IPS DF 6.9 (cell line): ENCODE measurements around the gene GRK2.

Experiments used
- DNase-seq: peaks from one replicate; pipeline ENCODE4 v3.0.0-alpha.2; 2013; ENCODE audit warnings: low read depth, low spot score
- H3K27ac ChIP-seq: one replicate; pipeline ENCODE4 v1.5.1; 2013; ENCODE audit warnings: low read length, control low read depth
- H3K27me3 ChIP-seq: 2 replicates; pipeline ENCODE4 v1.6.1; 2013; ENCODE audit warnings: mild to moderate bottlenecking, low read length; ENCODE audit not compliant: control insufficient read depth, insufficient read depth
- H3K36me3 ChIP-seq: 2 replicates; pipeline ENCODE4 v1.6.1; 2013; ENCODE audit warnings: low read length; ENCODE audit not compliant: control insufficient read depth, insufficient read depth
- H3K4me1 ChIP-seq: 2 replicates; pipeline ENCODE4 v1.6.1; 2013; ENCODE audit warnings: low read length; ENCODE audit not compliant: control insufficient read depth, insufficient read depth
- H3K4me3 ChIP-seq: 2 replicates; pipeline ENCODE4 v1.5.1; 2013; ENCODE audit warnings: mild to moderate bottlenecking, low read length
- H3K9me3 ChIP-seq: 2 replicates; pipeline ENCODE4 v1.6.1; 2013; ENCODE audit warnings: low read length, inconsistent platforms; ENCODE audit not compliant: control insufficient read depth, insufficient read depth
- WGBS: extraction: QIAGEN DNeasy Blood & Tissue Kit; methylation state at CpG from one replicate; pipeline ENCODE4 v1.1.7; 2013; ENCODE audit warnings: mixed read lengths, missing lambda C conversion rate; ENCODE audit not compliant: insufficient read length, insufficient coverage; 5-methylcytosine and 5-hydroxymethylcytosine counted together

The GRK2 gene

DNA sequence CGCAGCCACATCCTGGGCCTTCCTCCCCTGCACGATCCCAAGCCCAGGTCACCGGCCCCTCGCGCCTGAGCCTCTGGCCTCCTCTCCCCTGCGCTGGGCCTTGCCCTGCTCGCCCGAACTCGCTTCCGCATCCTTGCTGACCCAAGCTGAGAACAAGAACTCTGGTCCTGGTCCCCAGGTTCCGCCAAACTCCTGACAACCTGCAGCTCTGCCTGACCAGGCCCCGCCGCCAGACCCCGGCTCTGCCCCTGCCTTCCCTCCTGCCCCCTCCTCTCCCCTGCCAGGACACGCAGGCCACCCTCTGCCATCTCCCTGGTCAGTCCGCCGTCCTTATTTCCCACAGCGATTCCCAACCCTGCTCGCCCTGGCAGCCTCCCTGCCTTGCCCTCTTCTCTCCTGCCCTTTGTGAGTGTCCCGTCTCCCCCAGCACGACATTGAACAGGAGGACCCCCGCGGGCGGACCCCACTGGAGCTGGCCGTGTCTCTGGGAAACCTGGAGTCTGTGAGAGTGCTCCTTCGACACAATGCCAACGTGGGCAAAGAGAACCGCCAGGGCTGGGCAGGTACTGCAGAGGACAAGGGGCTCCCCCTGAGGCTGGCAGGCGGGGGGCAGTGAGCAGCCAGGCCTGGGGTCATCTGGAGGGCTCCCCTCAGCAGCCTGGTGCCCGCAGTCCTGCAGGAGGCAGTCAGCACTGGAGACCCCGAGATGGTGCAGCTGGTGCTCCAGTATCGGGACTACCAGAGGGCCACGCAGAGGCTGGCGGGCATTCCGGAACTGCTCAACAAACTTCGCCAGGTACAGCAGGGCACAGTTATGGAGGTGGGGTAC lies 23.6 kb downstream of the GRK2 start:
- Histone ChIP-seq H3K27ac (no peak overlapping the region), H3K36me3 (peaks cover 18% of the 10 kb centered on the region), H3K4me3 (peak overlapping the region; percentile 66; the same call in 1 of the 2 replicates), H3K4me1 (peaks cover 5% of the 10 kb centered on the region; the same call in 1 of the 2 replicates), H3K9me3 (no peaks in the 10 kb centered on the region), H3K27me3 (no peaks in the 10 kb centered on the region)
- DNase-seq: no peak
- WGBS: no CpG with 5 or more reads among the region's 36 CpGs

DNA sequence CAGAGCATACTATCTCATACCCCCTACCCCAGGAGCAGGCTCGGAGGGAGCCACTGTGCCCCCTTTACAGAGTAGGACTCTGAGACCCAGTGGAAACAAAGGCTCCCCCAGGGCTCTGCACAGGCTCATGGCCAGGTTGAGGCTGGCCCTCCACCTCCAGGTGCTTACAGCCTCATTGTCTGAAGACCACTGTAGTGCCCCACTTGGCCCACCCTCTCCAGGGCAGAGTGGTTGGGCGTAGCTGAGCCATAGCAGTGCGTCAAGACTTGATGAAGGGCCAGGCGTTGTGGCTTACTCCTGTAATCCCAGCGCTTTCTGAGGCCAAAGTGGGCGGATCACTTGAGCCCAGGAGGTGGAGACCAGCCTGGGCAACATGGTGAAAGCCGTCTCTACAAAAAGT lies 24.5 kb downstream of the GRK2 start:
- Histone ChIP-seq H3K27me3 (no peaks in the 10 kb centered on the region), H3K4me1 (peaks cover 5% of the 10 kb centered on the region; the same call in 1 of the 2 replicates), H3K9me3 (no peaks in the 10 kb centered on the region), H3K4me3 (no peak overlapping the region), H3K36me3 (peaks cover 10% of the 10 kb centered on the region), H3K27ac (no peak overlapping the region)
- no CpG with 5 or more reads among the region's 7 CpGs for WGBS
- DNase-seq: no peak

DNA sequence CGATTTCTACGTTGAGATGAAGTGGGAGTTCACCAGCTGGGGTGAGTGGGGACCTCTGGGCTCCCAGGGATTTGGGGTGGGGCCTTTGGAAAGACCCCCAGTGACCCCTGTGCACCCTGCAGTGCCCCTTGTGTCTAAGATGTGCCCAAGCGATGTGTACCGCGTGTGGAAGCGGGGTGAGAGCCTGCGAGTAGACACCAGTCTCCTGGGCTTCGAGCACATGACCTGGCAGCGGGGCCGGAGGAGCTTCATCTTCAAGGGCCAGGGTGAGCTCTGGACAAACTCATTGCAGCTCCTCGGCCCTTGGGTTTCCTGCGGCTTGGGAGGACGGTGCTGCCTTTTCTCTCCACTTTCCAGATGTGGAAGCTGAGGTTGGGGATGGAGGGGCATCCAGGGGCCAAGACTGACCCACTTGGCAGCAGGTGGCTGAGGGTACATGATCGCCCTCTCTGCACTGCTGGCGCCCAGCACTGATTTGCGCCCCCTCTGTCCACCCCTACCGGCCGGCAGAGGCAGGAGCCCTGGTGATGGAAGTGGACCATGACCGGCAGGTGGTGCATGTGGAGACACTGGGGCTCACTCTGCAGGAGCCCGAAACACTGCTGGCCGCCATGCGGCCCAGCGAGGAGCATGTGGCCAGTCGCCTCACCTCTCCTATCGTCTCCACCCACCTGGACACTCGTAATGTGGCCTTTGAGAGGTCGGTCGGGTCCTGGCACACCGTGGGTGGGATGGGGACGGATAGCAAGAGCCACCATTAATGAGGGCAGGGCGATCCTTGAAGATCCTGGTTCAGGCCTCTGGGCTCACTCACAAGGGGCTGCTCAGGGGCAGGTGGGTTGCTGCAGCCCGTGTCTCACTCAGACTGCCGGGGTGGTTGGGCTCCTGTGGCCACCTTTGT lies 25.5 kb downstream of the GRK2 start:
- no peak overlapping the region for H3K27ac ChIP-seq
- H3K36me3 ChIP-seq: peaks cover 8% of the 10 kb centered on the region; the same call in 1 of the 2 replicates
- no peaks in the 10 kb centered on the region for H3K9me3 ChIP-seq
- WGBS: no CpG with 5 or more reads among the region's 33 CpGs
- DNase-seq: no peak
- peaks cover 5% of the 10 kb centered on the region; the same call in 1 of the 2 replicates for H3K4me1 ChIP-seq
- H3K27me3 ChIP-seq: no peaks in the 10 kb centered on the region
- H3K4me3 ChIP-seq: no peak overlapping the region

DNA sequence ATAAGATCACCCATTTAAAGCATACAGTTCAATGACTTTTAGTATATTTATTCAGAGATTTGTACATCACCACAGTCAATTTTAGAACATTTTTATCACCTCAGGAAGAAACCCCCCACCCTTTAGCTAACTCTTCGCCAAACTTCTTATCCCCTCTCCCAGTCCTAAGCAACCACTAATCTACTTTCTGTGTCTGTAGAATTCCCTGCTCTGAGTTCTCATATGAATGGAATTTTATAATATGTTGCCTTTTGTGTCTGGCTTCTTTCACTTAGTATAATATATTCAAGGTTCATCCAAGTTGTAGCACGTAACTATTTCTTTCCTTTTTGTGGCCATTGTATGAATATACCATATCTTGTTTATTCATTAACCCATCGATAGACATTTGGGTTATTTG lies 26.4 kb downstream of the GRK2 start:
- H3K36me3 ChIP-seq: peaks cover 8% of the 10 kb centered on the region; the same call in 1 of the 2 replicates
- no peaks in the 10 kb centered on the region for H3K27me3 ChIP-seq
- no peak for DNase-seq
- peaks cover 5% of the 10 kb centered on the region; the same call in 1 of the 2 replicates for H3K4me1 ChIP-seq
- no CpG with 5 or more reads among the region's 3 CpGs for WGBS
- no peak overlapping the region for H3K27ac ChIP-seq
- no peaks in the 10 kb centered on the region for H3K9me3 ChIP-seq
- no peak overlapping the region for H3K4me3 ChIP-seq

DNA sequence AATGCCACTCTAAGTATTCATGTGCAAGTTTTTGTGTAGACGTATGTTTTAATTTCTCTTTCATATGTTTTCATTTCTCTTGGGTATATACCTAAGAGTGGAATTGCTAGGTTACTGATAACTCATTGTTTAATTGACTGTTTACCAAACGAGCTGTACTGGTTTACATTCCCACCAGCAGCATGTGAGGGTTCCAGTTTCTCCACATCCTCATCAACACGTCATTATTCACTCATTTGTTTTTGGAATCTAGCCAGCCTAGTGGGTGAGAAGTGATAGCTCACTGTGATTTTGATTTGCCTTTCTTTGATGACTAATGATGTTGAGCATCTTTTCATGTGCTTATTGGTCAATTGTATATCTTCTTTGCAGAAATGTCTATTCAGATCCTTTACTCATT lies 26.8 kb downstream of the GRK2 start:
- DNase-seq: no peak
- Histone ChIP-seq H3K9me3 (no peaks in the 10 kb centered on the region), H3K4me1 (peaks cover under 1% of the 10 kb centered on the region; the same call in 1 of the 2 replicates), H3K36me3 (peaks cover 8% of the 10 kb centered on the region; the same call in 1 of the 2 replicates), H3K4me3 (no peak overlapping the region), H3K27ac (no peak overlapping the region), H3K27me3 (no peaks in the 10 kb centered on the region)
- WGBS: no CpG with 5 or more reads among the region's 3 CpGs

DNA sequence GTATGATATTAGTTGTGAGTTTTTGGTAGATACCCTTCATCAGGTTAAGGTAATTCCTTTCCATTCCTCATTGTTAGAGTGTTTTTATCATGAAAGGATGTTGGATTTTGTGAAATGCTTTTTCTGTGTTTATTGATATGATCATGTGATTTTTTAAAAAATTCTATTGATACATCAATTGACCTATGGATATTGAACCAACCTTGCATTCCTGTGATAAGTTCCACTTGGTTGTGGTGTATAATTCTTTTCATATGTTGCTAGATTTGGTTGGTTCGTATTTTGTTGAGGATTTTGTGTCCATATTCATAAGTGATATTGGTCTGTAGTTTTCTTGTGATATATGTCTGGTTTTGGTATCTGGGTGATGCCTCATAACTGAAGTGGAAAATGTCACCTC lies 29.6 kb downstream of the GRK2 start:
- no peak overlapping the region for H3K27ac ChIP-seq
- peaks cover 8% of the 10 kb centered on the region for H3K36me3 ChIP-seq
- no peak overlapping the region for H3K4me3 ChIP-seq
- no peaks in the 10 kb centered on the region for H3K4me1 ChIP-seq
- WGBS: 100% methylated on average over 1 of the region's 1 CpG
- no peaks in the 10 kb centered on the region for H3K9me3 ChIP-seq
- no peak for DNase-seq
- no peaks in the 10 kb centered on the region for H3K27me3 ChIP-seq

DNA sequence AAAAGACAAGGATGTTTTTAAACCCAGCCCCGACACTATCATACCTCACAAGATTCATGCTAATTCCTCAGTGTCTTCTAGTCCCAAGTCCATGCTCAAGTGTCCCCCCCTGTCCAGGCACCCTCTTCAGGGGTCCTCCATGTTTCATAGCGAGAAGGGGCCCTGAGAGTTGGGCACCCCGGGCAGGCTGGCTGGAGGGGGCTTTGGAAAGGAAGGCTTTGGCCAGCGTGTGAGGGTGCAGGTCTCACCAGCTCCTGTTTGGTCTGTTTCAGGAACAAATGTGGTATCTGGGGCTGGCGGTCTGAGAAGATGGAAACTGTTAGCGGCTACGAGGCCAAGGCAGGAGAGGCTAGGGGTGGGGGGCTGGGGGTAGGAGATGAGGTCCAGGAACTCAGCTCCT lies 32.5 kb downstream of the GRK2 start:
- Histone ChIP-seq H3K27ac (no peak overlapping the region), H3K9me3 (no peaks in the 10 kb centered on the region), H3K27me3 (no peaks in the 10 kb centered on the region), H3K4me3 (no peak overlapping the region), H3K36me3 (peaks cover 5% of the 10 kb centered on the region), H3K4me1 (peaks cover 3% of the 10 kb centered on the region; the same call in 1 of the 2 replicates)
- whole genome bisulfite sequencing: no CpG with 5 or more reads among the region's 7 CpGs
- DNase-seq: no peak

DNA sequence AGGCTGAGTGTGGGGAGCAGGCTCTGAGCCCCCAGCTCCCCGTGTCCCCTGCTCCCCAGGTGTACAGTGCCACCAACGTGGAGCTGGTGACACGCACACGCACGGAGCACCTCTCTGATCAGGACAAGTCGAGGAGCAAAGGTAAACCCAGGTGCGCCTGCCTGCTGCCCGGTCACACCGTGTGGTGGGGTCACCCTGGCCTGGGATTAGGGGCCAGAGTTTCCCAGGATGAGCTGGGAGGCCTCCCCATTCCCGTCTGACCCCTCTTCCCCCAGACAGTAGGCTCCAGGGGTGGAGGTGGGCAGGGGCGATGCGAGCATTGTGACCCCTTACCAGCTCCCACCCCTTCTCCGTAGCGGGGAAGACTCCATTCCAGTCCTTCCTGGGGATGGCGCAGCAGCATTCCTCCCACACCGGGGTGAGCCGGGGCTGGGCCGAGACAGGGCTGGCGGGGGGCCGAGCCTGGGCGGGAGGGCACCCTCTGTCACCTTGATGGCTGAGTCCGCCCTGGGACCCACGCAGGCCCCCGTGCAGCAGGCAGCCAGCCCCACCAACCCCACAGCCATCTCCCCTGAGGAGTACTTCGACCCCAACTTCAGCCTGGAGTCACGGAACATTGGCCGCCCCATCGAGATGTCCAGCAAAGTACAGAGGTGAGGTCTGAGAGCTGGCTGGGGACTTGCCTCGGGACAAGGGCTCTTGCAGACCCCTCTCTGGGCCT lies 33.4 kb downstream of the GRK2 start:
- no peaks in the 10 kb centered on the region for H3K27me3 ChIP-seq
- no peak overlapping the region for H3K4me3 ChIP-seq
- peaks cover 6% of the 10 kb centered on the region; the same call in 1 of the 2 replicates for H3K4me1 ChIP-seq
- DNase-seq: no peak
- no peak overlapping the region for H3K27ac ChIP-seq
- peaks cover 5% of the 10 kb centered on the region for H3K36me3 ChIP-seq
- WGBS: no CpG with 5 or more reads among the region's 29 CpGs
- no peaks in the 10 kb centered on the region for H3K9me3 ChIP-seq

DNA sequence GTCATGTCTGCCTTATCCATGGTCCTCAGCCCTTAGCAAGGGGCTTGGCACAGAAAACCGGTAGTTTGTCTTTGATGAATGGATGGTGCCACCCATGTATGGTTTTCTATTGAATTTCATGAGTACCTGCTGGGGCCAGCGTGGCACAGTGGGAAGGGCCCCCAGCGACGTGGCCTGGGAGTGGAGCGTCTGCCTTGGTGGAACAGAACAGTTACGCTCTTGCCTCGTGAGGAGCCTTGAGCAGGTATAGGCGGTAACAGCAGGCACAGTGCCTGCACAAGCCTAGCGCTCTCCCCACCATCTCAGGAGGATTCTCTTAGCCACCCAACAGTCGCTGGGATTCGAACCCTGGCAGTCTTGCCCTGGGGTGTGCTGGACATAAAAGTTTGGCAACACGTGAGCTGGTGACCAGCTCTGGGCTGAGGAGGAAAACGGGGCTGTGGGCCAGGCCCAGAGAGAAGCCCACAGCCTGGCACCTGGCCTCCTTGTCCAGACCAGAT lies 34.0 kb downstream of the GRK2 start:
- H3K27ac ChIP-seq: no peak overlapping the region
- no CpG with 5 or more reads among the region's 13 CpGs for WGBS
- H3K4me3 ChIP-seq: no peak overlapping the region
- H3K27me3 ChIP-seq: no peaks in the 10 kb centered on the region
- peaks cover 5% of the 10 kb centered on the region for H3K36me3 ChIP-seq
- H3K9me3 ChIP-seq: no peaks in the 10 kb centered on the region
- peaks cover 7% of the 10 kb centered on the region; the same call in 1 of the 2 replicates for H3K4me1 ChIP-seq
- no peak for DNase-seq
